PC-3 (cell line): ENCODE data around the gene ABO. TPM values are rescaled to one million over a fixed set of nuclear protein-coding genes. Genes with fewer than 3 reads are reported as not detected.

ENCODE experiments used
- ATAC-seq: fragments of 200-7000 bp; cut with Tn5 transposase; 2 replicates; pipeline ENCODE4 v1.9.1; 2020; ENCODE audit warnings: mild to moderate bottlenecking, moderate library complexity
- BruUV-seq: library from RNA; stranded (reverse); fragments of 400-500 nt; replicated peaks from 2 replicates; lab custom pipeline; 2021; lab: Mats Ljungman, UMichigan
- CTCF ChIA-PET: fragments of 300-600 bp; sonication (Branson Sonifier 250); formaldehyde crosslinking; loops from one replicate; lab custom pipeline; 2022; ENCODE audit warnings: antibody characterized with exemption; lab: Charles Lee
- POLR2A ChIA-PET: fragments of 300-600 bp; sonication (Branson Sonifier 250); formaldehyde crosslinking; loops from one replicate; lab custom pipeline; 2022; ENCODE audit warnings: antibody characterized with exemption; ENCODE audit not compliant: unreplicated experiment; lab: Charles Lee
- DNase-seq: peaks from one replicate; pipeline ENCODE4 v3.0.0-alpha.2; 2015
- H2AFZ ChIP-seq: fragments of 300-600 bp; sonication (generic); 2 replicates; pipeline ENCODE4 v1.6.0; 2016; ENCODE audit warnings: antibody characterized with exemption, low read length
- H3F3A ChIP-seq: fragments of 300-600 bp; sonication (generic); one replicate; pipeline ENCODE4 v1.6.0; 2017; ENCODE audit warnings: antibody characterized with exemption, low read length, control low read depth, mild to moderate bottlenecking; ENCODE audit not compliant: unreplicated experiment
- H3K27ac ChIP-seq: fragments of 300-600 bp; sonication (generic); 2 replicates; pipeline ENCODE4 v1.5.1; 2016; ENCODE audit warnings: mild to moderate bottlenecking, low read length
- H3K27me3 ChIP-seq: fragments of 300-600 bp; sonication (generic); 2 replicates; pipeline ENCODE4 v1.6.1; 2016; ENCODE audit warnings: low read length, mixed read lengths
- H3K36me3 ChIP-seq: fragments of 300-600 bp; sonication (generic); 2 replicates; pipeline ENCODE4 v1.6.1; 2016; ENCODE audit warnings: low read depth, mixed run types, low read length, mixed read lengths
- H3K4me1 ChIP-seq: fragments of 300-600 bp; sonication (generic); 2 replicates; pipeline ENCODE4 v1.5.1; 2016; ENCODE audit warnings: low read length; ENCODE audit not compliant: insufficient read depth
- H3K4me2 ChIP-seq: fragments of 300-600 bp; sonication (generic); 2 replicates; pipeline ENCODE4 v1.6.0; 2016; ENCODE audit warnings: low read length
- H3K4me3 ChIP-seq: fragments of 300-600 bp; sonication (generic); 2 replicates; pipeline ENCODE4 v1.5.1; 2016; ENCODE audit warnings: mild to moderate bottlenecking, low read length, mixed read lengths
- H3K79me2 ChIP-seq: fragments of 300-600 bp; sonication (generic); 2 replicates; pipeline ENCODE4 v1.6.1; 2017; ENCODE audit warnings: low read length, mixed read lengths
- H3K9ac ChIP-seq: fragments of 300-600 bp; sonication (generic); 2 replicates; pipeline ENCODE4 v1.6.0; 2016; ENCODE audit warnings: mild to moderate bottlenecking, low read length
- H3K9me2 ChIP-seq: fragments of 300-600 bp; sonication (generic); replicated peaks from 2 replicates; pipeline ENCODE4 v1.6.1; 2016; ENCODE audit warnings: mixed run types, low read length, mixed read lengths
- H3K9me3 ChIP-seq: fragments of 300-600 bp; sonication (generic); 2 replicates; pipeline ENCODE4 v1.6.1; 2016; ENCODE audit warnings: low read length, mixed read lengths
- H4K20me1 ChIP-seq: fragments of 300-600 bp; sonication (generic); 2 replicates; pipeline ENCODE4 v1.6.1; 2016; ENCODE audit warnings: low read length, mixed read lengths
- EZH2 ChIP-seq: fragments of 300-600 bp; sonication (generic); IDR thresholded peaks from one replicate; pipeline ENCODE4 v1.6.1; 2017; ENCODE audit warnings: antibody characterized with exemption, mild to moderate bottlenecking, low read length; ENCODE audit not compliant: unreplicated experiment
- EZH2phosphoT487 ChIP-seq: fragments of 300-600 bp; sonication (generic); IDR thresholded peaks from 2 replicates; pipeline ENCODE4 v1.6.1; 2018; ENCODE audit warnings: mild to moderate bottlenecking, antibody characterized with exemption, low read length, borderline replicate concordance
- intact Hi-C: fragments of 100-400 bp; cut with micrococcal nuclease; formaldehyde crosslinking; loops from 2 replicates; pipeline ENCODE4 v1.9.0; 2023
- total RNA-seq: library from RNA; depleted of rRNA; stranded (reverse); fragments of >200 nt; gene quantifications from 2 replicates; pipeline ENCODE4 v1.2.3, GENCODE V29; 2014
- TF ChIP-seq, protein P1 (sequence below): fragments of 300-600 bp; sonication (generic); conservative IDR thresholded peaks from 2 replicates; pipeline ENCODE4 v1.5.1; 2017; ENCODE audit warnings: antibody characterized with exemption, low read depth, mild to moderate bottlenecking, low read length

ABO gene
- total RNA-seq, 1 experiment from 2014 or later: not detected

DNA sequence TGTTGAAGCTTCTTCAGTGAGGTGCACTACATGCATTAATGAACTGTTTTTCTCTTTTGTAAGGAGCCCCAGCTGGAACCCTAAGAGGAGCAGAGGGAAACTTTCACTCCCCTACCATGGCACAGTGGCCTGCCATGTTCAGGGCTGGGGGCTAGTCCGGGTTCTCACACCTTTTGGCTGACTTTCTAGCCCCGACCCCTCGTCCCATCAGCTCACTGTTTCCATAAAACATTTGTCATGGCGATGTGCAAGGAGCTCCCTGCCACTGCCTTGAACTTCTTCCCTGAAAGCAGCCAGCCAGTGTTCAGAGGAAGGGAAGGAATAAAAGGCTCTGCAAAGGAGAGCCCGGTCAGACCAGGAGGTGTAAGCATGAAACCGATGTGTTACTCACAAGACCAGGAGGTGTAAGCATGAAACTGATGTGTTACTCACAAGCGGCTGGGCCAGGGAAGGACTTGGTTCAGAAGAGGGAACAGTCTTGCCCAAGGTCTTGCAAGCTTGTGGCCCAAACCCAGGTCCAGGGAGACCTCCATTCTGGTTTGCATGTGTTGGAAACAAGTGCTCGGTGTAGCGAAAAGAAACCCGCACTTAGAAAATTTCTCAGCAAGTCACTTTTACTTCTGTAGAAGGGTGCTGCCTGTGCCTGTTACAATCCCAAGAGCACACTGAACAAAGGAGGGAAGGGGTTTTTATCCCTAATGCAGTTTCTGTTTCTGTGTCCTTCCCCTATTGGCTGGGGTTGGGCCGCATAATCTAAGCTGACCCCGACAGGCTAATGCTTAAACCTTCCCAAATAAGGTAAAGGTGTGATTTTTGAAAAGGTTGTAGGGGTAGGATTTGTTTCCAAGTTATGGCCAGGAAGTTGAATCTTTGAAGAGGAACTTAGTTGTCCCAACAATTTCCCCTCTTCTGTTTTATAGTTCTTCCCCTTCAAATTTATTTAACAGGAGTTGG, 3.4 kb upstream of the ABO start:
- no TSS peak for BruUV-seq
- ATAC-seq: no peak

DNA sequence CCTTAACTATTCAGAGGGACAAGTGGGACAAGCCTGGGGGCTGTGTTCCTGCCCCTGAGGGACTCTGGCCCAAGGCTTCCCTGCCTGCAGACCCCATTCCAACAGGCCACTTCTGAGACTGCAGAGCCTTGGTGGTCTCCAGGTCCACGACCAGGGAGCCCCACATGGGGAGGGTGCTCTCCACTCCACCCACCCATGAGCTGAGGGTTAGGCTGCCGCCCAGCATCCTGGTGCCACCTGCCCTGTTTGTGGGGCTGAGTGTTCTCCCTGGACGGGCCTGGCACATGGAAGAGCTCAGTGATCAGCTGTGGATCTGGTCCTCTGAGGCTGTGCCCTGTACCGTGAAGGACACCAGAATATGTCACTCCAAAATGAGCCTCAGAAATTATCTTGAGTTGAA, 2.5 kb upstream of the ABO start:
- no peak for TF ChIP-seq EZH2
- no peak for TF ChIP-seq EZH2phosphoT487
- TF ChIP-seq, protein P1, sequence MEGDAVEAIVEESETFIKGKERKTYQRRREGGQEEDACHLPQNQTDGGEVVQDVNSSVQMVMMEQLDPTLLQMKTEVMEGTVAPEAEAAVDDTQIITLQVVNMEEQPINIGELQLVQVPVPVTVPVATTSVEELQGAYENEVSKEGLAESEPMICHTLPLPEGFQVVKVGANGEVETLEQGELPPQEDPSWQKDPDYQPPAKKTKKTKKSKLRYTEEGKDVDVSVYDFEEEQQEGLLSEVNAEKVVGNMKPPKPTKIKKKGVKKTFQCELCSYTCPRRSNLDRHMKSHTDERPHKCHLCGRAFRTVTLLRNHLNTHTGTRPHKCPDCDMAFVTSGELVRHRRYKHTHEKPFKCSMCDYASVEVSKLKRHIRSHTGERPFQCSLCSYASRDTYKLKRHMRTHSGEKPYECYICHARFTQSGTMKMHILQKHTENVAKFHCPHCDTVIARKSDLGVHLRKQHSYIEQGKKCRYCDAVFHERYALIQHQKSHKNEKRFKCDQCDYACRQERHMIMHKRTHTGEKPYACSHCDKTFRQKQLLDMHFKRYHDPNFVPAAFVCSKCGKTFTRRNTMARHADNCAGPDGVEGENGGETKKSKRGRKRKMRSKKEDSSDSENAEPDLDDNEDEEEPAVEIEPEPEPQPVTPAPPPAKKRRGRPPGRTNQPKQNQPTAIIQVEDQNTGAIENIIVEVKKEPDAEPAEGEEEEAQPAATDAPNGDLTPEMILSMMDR: no peak
- Histone ChIP-seq H3F3A (no peaks in the 10 kb centered on the region), H3K4me2 (no peak overlapping the region), H3K4me3 (no peak overlapping the region), H3K9ac (no peak overlapping the region), H2AFZ (no peak overlapping the region), H4K20me1 (no peaks in the 10 kb centered on the region), H3K27me3 (peaks cover 26% of the 10 kb centered on the region), H3K9me3 (no peaks in the 10 kb centered on the region), H3K9me2 (no peaks in the 10 kb centered on the region), H3K4me1 (no peaks in the 10 kb centered on the region), H3K27ac (no peak overlapping the region), H3K79me2 (no peaks in the 10 kb centered on the region), H3K36me3 (no peaks in the 10 kb centered on the region)
- ATAC-seq (no peak), DNase-seq (no peak)
- POLR2A ChIA-PET: no interaction called here
- CTCF ChIA-PET: no interaction called here
- intact Hi-C loops: no loop called here
- BruUV-seq: no TSS peak

More for the DNA sequence above, 3.4 kb upstream of the ABO start:
- Histone ChIP-seq H3K9me2 (no peaks in the 10 kb centered on the region), H3K79me2 (no peaks in the 10 kb centered on the region), H4K20me1 (no peaks in the 10 kb centered on the region), H2AFZ (no peak overlapping the region), H3K27ac (no peak overlapping the region), H3K9me3 (no peaks in the 10 kb centered on the region), H3K36me3 (no peaks in the 10 kb centered on the region), H3K27me3 (peaks cover 28% of the 10 kb centered on the region), H3K4me3 (no peak overlapping the region), H3K4me1 (no peaks in the 10 kb centered on the region), H3F3A (no peaks in the 10 kb centered on the region), H3K4me2 (no peak overlapping the region), H3K9ac (no peak overlapping the region)
- no peak for DNase-seq
- TF ChIP-seq EZH2phosphoT487 (no peak), EZH2 (no peak)
- TF ChIP-seq, protein P1: no peak
- ChIA-PET POLR2A (no interaction called here), CTCF (no interaction called here)
- intact Hi-C loops: no loop called here

DNA sequence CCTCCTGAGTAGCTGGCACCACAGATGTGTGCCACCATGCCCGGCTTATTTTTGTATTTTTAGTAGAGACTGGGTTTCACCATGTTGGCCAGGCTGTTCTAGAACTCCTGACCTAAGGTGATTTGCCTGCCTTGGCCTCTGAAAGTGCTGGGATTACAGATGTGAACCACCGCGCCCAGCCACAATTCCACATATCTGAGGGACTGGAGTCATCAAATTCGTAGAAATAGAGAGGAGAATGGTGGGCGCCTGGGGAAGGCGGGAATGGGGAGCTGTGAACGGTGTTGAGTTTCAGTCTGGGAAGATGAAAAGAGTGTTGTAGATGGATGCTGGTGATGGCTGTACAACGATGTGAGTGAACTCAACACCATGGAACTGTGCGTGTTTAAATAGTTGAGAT, 1.9 kb upstream of the ABO start:
- H4K20me1 ChIP-seq: no peaks in the 10 kb centered on the region
- DNase-seq (no peak), ATAC-seq (no peak)
- ChIA-PET POLR2A (no interaction called here), CTCF (no interaction called here)
- no peaks in the 10 kb centered on the region for H3K36me3 ChIP-seq
- no peak for TF ChIP-seq EZH2phosphoT487
- TF ChIP-seq, protein P1: no peak
- TF ChIP-seq EZH2: no peak
- no peaks in the 10 kb centered on the region for H3K9me2 ChIP-seq
- no peak overlapping the region for H2AFZ ChIP-seq
- H3K4me3 ChIP-seq: no peak overlapping the region
- H3K9me3 ChIP-seq: no peaks in the 10 kb centered on the region
- H3K79me2 ChIP-seq: no peaks in the 10 kb centered on the region
- H3K27me3 ChIP-seq: peaks cover 21% of the 10 kb centered on the region
- H3F3A ChIP-seq: no peaks in the 10 kb centered on the region
- no peak overlapping the region for H3K4me2 ChIP-seq
- intact Hi-C loops: no loop called here
- H3K27ac ChIP-seq: no peak overlapping the region
- H3K9ac ChIP-seq: no peak overlapping the region
- H3K4me1 ChIP-seq: no peaks in the 10 kb centered on the region
- BruUV-seq: no TSS peak
